Measurements from ENCODE around the gene POU2F2. TPM values are rescaled to one million over a fixed set of nuclear protein-coding genes. Genes with fewer than 3 reads are reported as not detected.

POU2F2 gene
- total RNA-seq, 1 experiment from 2014 or later = 0.89 TPM

DNA sequence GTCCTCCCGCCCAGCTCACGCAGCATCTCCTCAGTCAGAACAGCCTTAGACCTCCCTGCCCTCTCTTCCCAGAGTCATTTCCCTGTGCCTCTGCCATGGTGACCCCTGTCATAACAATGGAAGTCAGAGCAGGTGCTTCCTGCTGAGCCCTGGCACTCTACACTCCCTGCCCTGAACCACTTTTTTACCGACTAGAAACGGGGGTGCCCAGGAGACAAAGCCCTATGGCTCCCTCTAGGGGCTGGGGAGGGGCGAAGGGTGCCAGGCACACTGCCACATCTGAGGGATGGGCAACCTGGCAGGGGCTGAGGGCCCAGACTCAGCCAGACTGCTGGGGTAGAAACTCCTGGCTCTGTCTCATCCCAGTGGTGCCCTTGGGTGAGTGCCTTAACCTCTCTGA, 39.9 kb downstream of the POU2F2 start:
- no peaks in the 10 kb centered on the region for H4K20me1 ChIP-seq (ENCODE audit: insufficient read depth)
- H3K27ac ChIP-seq (ENCODE audit: low read depth, low read length) = no peak overlapping the region
- RAD21 ChIA-PET (ENCODE audit: low non-redundant PET in 1 of 2, low total read pairs in 2 of 2, uncharacterized antibody in 2 of 2, unreplicated experiment in 2 of 2) = interaction anchor here in 1 of 2 experiments (0.6 kb wide), 1 partner anchor 32 kb away, joined by 3 read pairs; no protein-coding TSS in a partner anchor
- no TSS peak for BruUV-seq (replicated peaks)
- H3K79me2 ChIP-seq (ENCODE audit: insufficient read depth, low read length) = no peaks in the 10 kb centered on the region
- H3K4me3 ChIP-seq (replicated peaks in 1 of 2; ENCODE audit: low read depth in 1 of 2, low read length in 2 of 2) = no peak overlapping the region
- intact Hi-C loops (cut with micrococcal nuclease) = loop anchor here (10.0 kb wide), 1 partner anchor 98 kb away; the partner anchor contains the start of gene ATP1A3
- no peaks in the 10 kb centered on the region for H3K36me3 ChIP-seq (ENCODE audit: control insufficient read depth in 1 of 2, insufficient read depth in 2 of 2, low read length in 2 of 2)
- H3K4me1 ChIP-seq (ENCODE audit: control insufficient read depth in 1 of 2, insufficient read depth in 2 of 2, low read length in 2 of 2) = peaks cover 0 to 30% of the 10 kb centered on the region in 2 experiments; a peak in 2 of 4 replicates
- no peaks in the 10 kb centered on the region for H3K9me2 ChIP-seq (ENCODE audit: insufficient read depth)
- DNase-seq (ENCODE audit: low read depth, low spot score) (no peak), ATAC-seq (peak; percentile 86)
- H2AFZ ChIP-seq (ENCODE audit: low read depth, low read length, poor library complexity, severe bottlenecking) = no peak overlapping the region
- H3K27me3 ChIP-seq (ENCODE audit: insufficient read depth, low read length) = no peaks in the 10 kb centered on the region
- CTCF ChIA-PET = interaction anchor here (0.7 to 1.0 kb wide), 3 partner anchors 11 to 58 kb away, joined by 4 to 5 read pairs (median 4); partner anchors contain the start of gene ZNF574
- no peak overlapping the region for H3K9ac ChIP-seq (ENCODE audit: low read length)
- 0 out of 2 replicates have a peak overlapping the region, but pooled peaks have one; percentile 29 for H3K4me2 ChIP-seq (ENCODE audit: low read length)
- POLR2A ChIA-PET = interaction anchor here (0.6 kb wide), 1 partner anchor 15 kb away, joined by 3 read pairs; no protein-coding TSS in a partner anchor
- no peaks in the 10 kb centered on the region for H3K9me3 ChIP-seq (ENCODE audit: control insufficient read depth in 1 of 2, insufficient read depth in 1 of 2, low read depth in 1 of 2, low read length in 2 of 2)
- TF ChIP-seq, protein P1, sequence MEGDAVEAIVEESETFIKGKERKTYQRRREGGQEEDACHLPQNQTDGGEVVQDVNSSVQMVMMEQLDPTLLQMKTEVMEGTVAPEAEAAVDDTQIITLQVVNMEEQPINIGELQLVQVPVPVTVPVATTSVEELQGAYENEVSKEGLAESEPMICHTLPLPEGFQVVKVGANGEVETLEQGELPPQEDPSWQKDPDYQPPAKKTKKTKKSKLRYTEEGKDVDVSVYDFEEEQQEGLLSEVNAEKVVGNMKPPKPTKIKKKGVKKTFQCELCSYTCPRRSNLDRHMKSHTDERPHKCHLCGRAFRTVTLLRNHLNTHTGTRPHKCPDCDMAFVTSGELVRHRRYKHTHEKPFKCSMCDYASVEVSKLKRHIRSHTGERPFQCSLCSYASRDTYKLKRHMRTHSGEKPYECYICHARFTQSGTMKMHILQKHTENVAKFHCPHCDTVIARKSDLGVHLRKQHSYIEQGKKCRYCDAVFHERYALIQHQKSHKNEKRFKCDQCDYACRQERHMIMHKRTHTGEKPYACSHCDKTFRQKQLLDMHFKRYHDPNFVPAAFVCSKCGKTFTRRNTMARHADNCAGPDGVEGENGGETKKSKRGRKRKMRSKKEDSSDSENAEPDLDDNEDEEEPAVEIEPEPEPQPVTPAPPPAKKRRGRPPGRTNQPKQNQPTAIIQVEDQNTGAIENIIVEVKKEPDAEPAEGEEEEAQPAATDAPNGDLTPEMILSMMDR (IDR thresholded peaks at IDR 0.05 in 2 of 3, conservative IDR thresholded peaks at IDR 0.05 in 1 of 3; ENCODE audit: borderline replicate concordance in 1 of 3, insufficient read depth in 1 of 3, low read depth in 2 of 3, low read length in 2 of 3) = peak; percentile 67 to 86 (median 84); a peak in 5 of 6 replicates
- TF ChIP-seq CEBPB (IDR thresholded peaks at IDR 0.05; ENCODE audit: low read depth) (no peak), RAD21 (IDR thresholded peaks at IDR 0.05; ENCODE audit: low read depth) (peak; percentile 78)
- TF ChIP-seq, protein P2, sequence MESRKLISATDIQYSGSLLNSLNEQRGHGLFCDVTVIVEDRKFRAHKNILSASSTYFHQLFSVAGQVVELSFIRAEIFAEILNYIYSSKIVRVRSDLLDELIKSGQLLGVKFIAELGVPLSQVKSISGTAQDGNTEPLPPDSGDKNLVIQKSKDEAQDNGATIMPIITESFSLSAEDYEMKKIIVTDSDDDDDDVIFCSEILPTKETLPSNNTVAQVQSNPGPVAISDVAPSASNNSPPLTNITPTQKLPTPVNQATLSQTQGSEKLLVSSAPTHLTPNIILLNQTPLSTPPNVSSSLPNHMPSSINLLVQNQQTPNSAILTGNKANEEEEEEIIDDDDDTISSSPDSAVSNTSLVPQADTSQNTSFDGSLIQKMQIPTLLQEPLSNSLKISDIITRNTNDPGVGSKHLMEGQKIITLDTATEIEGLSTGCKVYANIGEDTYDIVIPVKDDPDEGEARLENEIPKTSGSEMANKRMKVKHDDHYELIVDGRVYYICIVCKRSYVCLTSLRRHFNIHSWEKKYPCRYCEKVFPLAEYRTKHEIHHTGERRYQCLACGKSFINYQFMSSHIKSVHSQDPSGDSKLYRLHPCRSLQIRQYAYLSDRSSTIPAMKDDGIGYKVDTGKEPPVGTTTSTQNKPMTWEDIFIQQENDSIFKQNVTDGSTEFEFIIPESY (IDR thresholded peaks at IDR 0.05; ENCODE audit: extremely low read depth, insufficient replicate concordance, low read length) = no peak
